HL-60 (cell line): Measurements from ENCODE around the gene RBCK1.

Source experiments
- POLR2AphosphoS5 ChIP-seq: IDR thresholded peaks from 2 replicates; pipeline ENCODE4 v1.6.1; 2012; ENCODE audit warnings: low read depth
- REST ChIP-seq: IDR thresholded peaks from 2 replicates; pipeline ENCODE4 v1.6.1; 2012; ENCODE audit warnings: low read depth; ENCODE audit not compliant: insufficient replicate concordance
- TF ChIP-seq, protein P1 (sequence below): IDR thresholded peaks from one replicate; pipeline ENCODE4 v1.5.1; 2011; ENCODE audit warnings: low read length, control low read depth, inconsistent platforms; ENCODE audit not compliant: insufficient read depth

DNA sequence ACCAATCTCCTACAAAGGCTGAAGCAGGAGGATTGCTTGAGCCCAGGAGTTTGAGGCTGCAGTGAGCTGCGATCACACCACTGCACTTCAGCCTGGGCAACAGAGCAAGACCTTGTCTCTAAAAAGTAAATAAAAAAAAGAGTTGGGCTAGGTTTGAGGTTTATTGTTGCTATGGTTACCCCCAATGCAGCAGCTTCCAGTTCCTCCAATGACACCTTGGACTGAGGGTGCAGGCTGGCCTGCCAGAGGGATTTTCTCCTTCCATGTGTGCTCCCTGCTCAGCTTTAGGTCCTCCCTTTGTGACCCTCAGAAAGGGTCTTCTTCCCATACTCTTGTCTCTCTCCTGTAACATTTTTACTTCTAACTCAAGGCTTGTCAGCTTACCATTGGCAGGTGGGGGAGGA, 64.8 kb downstream of the RBCK1 start:
- no peak for TF ChIP-seq REST
- TF ChIP-seq, protein P1, sequence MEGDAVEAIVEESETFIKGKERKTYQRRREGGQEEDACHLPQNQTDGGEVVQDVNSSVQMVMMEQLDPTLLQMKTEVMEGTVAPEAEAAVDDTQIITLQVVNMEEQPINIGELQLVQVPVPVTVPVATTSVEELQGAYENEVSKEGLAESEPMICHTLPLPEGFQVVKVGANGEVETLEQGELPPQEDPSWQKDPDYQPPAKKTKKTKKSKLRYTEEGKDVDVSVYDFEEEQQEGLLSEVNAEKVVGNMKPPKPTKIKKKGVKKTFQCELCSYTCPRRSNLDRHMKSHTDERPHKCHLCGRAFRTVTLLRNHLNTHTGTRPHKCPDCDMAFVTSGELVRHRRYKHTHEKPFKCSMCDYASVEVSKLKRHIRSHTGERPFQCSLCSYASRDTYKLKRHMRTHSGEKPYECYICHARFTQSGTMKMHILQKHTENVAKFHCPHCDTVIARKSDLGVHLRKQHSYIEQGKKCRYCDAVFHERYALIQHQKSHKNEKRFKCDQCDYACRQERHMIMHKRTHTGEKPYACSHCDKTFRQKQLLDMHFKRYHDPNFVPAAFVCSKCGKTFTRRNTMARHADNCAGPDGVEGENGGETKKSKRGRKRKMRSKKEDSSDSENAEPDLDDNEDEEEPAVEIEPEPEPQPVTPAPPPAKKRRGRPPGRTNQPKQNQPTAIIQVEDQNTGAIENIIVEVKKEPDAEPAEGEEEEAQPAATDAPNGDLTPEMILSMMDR, result no peak
- no peak for TF ChIP-seq POLR2AphosphoS5
